Retinal pigment epithelial cell (primary cell): ENCODE measurements around the gene SLX4IP.
A peak's percentile ranks its signal among the peaks of the same experiment; 100 is the strongest.

Experiments used
- DNase-seq: peaks from one replicate; pipeline ENCODE4 v3.0.0-alpha.2; 2010; ENCODE audit warnings: low read depth
- H3K4me3 ChIP-seq: 2 replicates; pipeline ENCODE4 v1.5.1; 2011; ENCODE audit warnings: mild to moderate bottlenecking, low read length, control low read depth, moderate library complexity
- CTCF ChIP-seq: conservative IDR thresholded peaks from 2 replicates; pipeline ENCODE4 v1.5.1; 2011; ENCODE audit warnings: low read depth, low read length, control low read depth, inconsistent platforms

Gene SLX4IP

GRCh38 chr20:10672624-10673127 is 237.6 kb downstream of the SLX4IP start:
- DNase-seq, result no peak
- TF ChIP-seq CTCF, result no peak
- H3K4me3 ChIP-seq, result peak overlapping the region; percentile 67

GRCh38 chr20:10673176-10673841 is 238.2 kb downstream of the SLX4IP start:
- H3K4me3 ChIP-seq, result peak overlapping the region; percentile 67
- no peak for DNase-seq
- TF ChIP-seq CTCF, result no peak

GRCh38 chr20:10673842-10674683 is 239.0 kb downstream of the SLX4IP start, which contains the start of gene JAG1:
Gene JAG1, minus strand, starts transcription at chr20:10673999. Its CDS starts 469 bp downstream, at chr20:10673530.
- TF ChIP-seq CTCF, result no peak
- no peak for DNase-seq
- peak within 1 kb of the TSS; percentile 67 for H3K4me3 ChIP-seq

GRCh38 chr20:10674684-10675449 is 239.8 kb downstream of the SLX4IP start:
- peak overlapping the region; percentile 67 for H3K4me3 ChIP-seq
- no peak for DNase-seq
- peak; percentile 70 for TF ChIP-seq CTCF

GRCh38 chr20:10675450-10675848 is 240.3 kb downstream of the SLX4IP start:
- DNase-seq, result no peak
- no peak overlapping the region for H3K4me3 ChIP-seq
- no peak for TF ChIP-seq CTCF

GRCh38 chr20:10676518-10676917 is 241.4 kb downstream of the SLX4IP start:
- H3K4me3 ChIP-seq, result no peak overlapping the region
- DNase-seq, result no peak
- no peak for TF ChIP-seq CTCF
